HEK293 (cell line): ENCODE measurements around the gene RD3L.

Experiments
- CTCF ChIA-PET: fragments of 350-600 bp; formaldehyde crosslinking; extraction: SDS; loops from one replicate; lab custom pipeline; 2021; ENCODE audit warnings: antibody characterized with exemption; lab: Yijun Ruan, JAX
- POLR2A ChIA-PET: fragments of 300-600 bp; formaldehyde crosslinking; extraction: SDS; loops from one replicate; lab custom pipeline; 2020; ENCODE audit warnings: antibody characterized with exemption, inconsistent platforms; lab: Yijun Ruan, JAX
- H3K27ac ChIP-seq: fragments of 200-500 bp; sonication (Bioruptor generic); 2 replicates; pipeline ENCODE4 v1.5.1; 2014; ENCODE audit warnings: low read depth, low read length, control low read depth, inconsistent platforms; ENCODE audit errors: extremely low read depth
- H3K36me3 ChIP-seq, 2 experiments: fragments of 200-500 bp in 1 of 2; sonication (Bioruptor generic) in 1 of 2; 1 replicate in 1 of 2; 2 replicates in 1 of 2; pipeline ENCODE4 v1.5.1; 2014 to 2017; ENCODE audit warnings: inconsistent platforms in 2 of 2, low read length in 2 of 2; ENCODE audit not compliant: control insufficient read depth in 2 of 2, insufficient read depth in 1 of 2
- H3K4me1 ChIP-seq: fragments of 200-500 bp; sonication (Bioruptor generic); 2 replicates; pipeline ENCODE4 v1.5.1; 2014; ENCODE audit warnings: mild to moderate bottlenecking, low read length, inconsistent platforms; ENCODE audit not compliant: control insufficient read depth, insufficient read depth
- H3K4me3 ChIP-seq: 2 replicates; pipeline ENCODE4 v1.5.1; 2011; ENCODE audit warnings: low read depth, mild to moderate bottlenecking, control low read depth, low read length, moderate library complexity
- H3K9me3 ChIP-seq: fragments of 200-500 bp; sonication (Bioruptor generic); 2 replicates; pipeline ENCODE4 v1.5.1; 2014; ENCODE audit warnings: low read depth, low read length, inconsistent platforms; ENCODE audit not compliant: control insufficient read depth, insufficient read depth
- INSM2 ChIP-seq: fragments of 450-650 bp; formaldehyde crosslinking; IDR thresholded peaks from 2 replicates; pipeline ENCODE4 v1.5.1; 2016; ENCODE audit warnings: missing biosample characterization, missing genetic modification characterization
- RBAK ChIP-seq: fragments of 450-650 bp; formaldehyde crosslinking; IDR thresholded peaks from 2 replicates; pipeline ENCODE4 v1.5.1; 2016; ENCODE audit warnings: missing biosample characterization, missing genetic modification characterization
- TSHZ1 ChIP-seq: fragments of 450-650 bp; formaldehyde crosslinking; IDR thresholded peaks from 2 replicates; pipeline ENCODE4 v1.5.1; 2016; ENCODE audit warnings: missing biosample characterization, missing genetic modification characterization, borderline replicate concordance
- WT1 ChIP-seq: fragments of 450-650 bp; formaldehyde crosslinking; IDR thresholded peaks from 2 replicates; pipeline ENCODE4 v1.5.1; 2016; ENCODE audit warnings: missing biosample characterization, missing genetic modification characterization
- ZBTB17 ChIP-seq: fragments of 450-650 bp; formaldehyde crosslinking; IDR thresholded peaks from 2 replicates; pipeline ENCODE4 v1.5.1; 2016; ENCODE audit warnings: missing biosample characterization, missing genetic modification characterization
- ZFP69B ChIP-seq: fragments of 450-650 bp; formaldehyde crosslinking; IDR thresholded peaks from 2 replicates; pipeline ENCODE4 v1.5.1; 2016; ENCODE audit warnings: missing biosample characterization, missing genetic modification characterization
- ZNF140 ChIP-seq: fragments of 450-650 bp; formaldehyde crosslinking; IDR thresholded peaks from 2 replicates; pipeline ENCODE4 v1.5.1; 2016; ENCODE audit warnings: missing biosample characterization, missing genetic modification characterization
- ZNF169 ChIP-seq: fragments of 450-650 bp; formaldehyde crosslinking; IDR thresholded peaks from 2 replicates; pipeline ENCODE4 v1.5.1; 2016; ENCODE audit warnings: missing biosample characterization, missing genetic modification characterization
- ZNF18 ChIP-seq: fragments of 450-650 bp; formaldehyde crosslinking; IDR thresholded peaks from 2 replicates; pipeline ENCODE4 v1.5.1; 2016; ENCODE audit warnings: missing biosample characterization, missing genetic modification characterization
- ZNF248 ChIP-seq: fragments of 450-650 bp; formaldehyde crosslinking; IDR thresholded peaks from 2 replicates; pipeline ENCODE4 v1.5.1; 2017; ENCODE audit warnings: missing biosample characterization, missing genetic modification characterization
- ZNF354C ChIP-seq: fragments of 450-650 bp; formaldehyde crosslinking; IDR thresholded peaks from 2 replicates; pipeline ENCODE4 v1.5.1; 2016; ENCODE audit warnings: missing biosample characterization, missing genetic modification characterization, low read depth, borderline replicate concordance
- ZNF530 ChIP-seq: fragments of 450-650 bp; formaldehyde crosslinking; IDR thresholded peaks from 2 replicates; pipeline ENCODE4 v1.5.1; 2016; ENCODE audit warnings: low read depth, missing biosample characterization, missing genetic modification characterization
- ZNF560 ChIP-seq: fragments of 450-650 bp; formaldehyde crosslinking; IDR thresholded peaks from 2 replicates; pipeline ENCODE4 v1.5.1; 2017; ENCODE audit warnings: missing biosample characterization, missing genetic modification characterization, borderline replicate concordance
- ZNF571 ChIP-seq: fragments of 450-650 bp; formaldehyde crosslinking; IDR thresholded peaks from 2 replicates; pipeline ENCODE4 v1.5.0; 2017; ENCODE audit warnings: missing biosample characterization, missing genetic modification characterization
- ZNF596 ChIP-seq: fragments of 450-650 bp; IDR thresholded peaks from 2 replicates; pipeline ENCODE4 v1.5.0; 2018; ENCODE audit warnings: missing biosample characterization, mild to moderate bottlenecking, missing genetic modification characterization, moderate library complexity
- ZNF624 ChIP-seq: fragments of 450-650 bp; formaldehyde crosslinking; IDR thresholded peaks from 2 replicates; pipeline ENCODE4 v1.5.1; 2017; ENCODE audit warnings: missing biosample characterization, missing genetic modification characterization
- ZNF639 ChIP-seq: fragments of 450-650 bp; formaldehyde crosslinking; IDR thresholded peaks from 2 replicates; pipeline ENCODE4 v1.5.1; 2016; ENCODE audit warnings: missing biosample characterization, missing genetic modification characterization
- ZNF664 ChIP-seq: fragments of 450-650 bp; formaldehyde crosslinking; IDR thresholded peaks from 2 replicates; pipeline ENCODE4 v1.5.1; 2016; ENCODE audit warnings: missing biosample characterization, missing genetic modification characterization
- ZNF837 ChIP-seq: fragments of 450-650 bp; formaldehyde crosslinking; IDR thresholded peaks from 2 replicates; pipeline ENCODE4 v1.5.1; 2016; ENCODE audit warnings: missing biosample characterization, missing genetic modification characterization
- TF ChIP-seq, protein P1 (sequence below): fragments of 450-650 bp; formaldehyde crosslinking; IDR thresholded peaks from 2 replicates; pipeline ENCODE4 v1.5.1; 2016; ENCODE audit warnings: missing biosample characterization, missing genetic modification characterization

Gene RD3L

DNA sequence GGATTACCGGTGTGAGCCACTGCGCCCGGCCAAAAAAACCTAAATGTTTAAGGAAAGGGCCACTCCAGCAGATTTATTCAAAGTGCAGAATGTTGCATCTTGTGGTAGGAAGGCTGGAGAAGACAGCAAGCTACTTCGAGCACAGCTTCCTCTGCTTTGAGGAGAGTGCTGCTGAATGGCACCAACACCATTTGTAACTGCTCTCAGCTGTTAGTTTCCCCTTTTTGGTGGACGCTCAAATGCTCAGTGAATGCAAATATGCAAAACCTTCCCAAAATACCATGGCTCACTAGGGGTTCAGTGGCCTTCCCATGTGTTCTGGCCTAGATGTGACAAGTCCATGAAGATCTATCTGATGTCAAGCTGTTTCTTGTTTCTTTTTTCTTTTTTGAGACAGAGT is 17.0 kb downstream of the RD3L start:
- Histone ChIP-seq H3K27ac (no peak overlapping the region), H3K4me3 (no peak overlapping the region), H3K4me1 (peaks cover 2% of the 10 kb centered on the region; the same call in 1 of the 2 replicates), H3K9me3 (no peaks in the 10 kb centered on the region), H3K36me3 (no peaks in the 10 kb centered on the region)
- POLR2A ChIA-PET: no interaction called here
- CTCF ChIA-PET: interaction anchor here (0.6 to 2.2 kb wide), 3 partner anchors 15 to 611 kb away, joined by 3 to 10 read pairs (median 3); no protein-coding TSS in a partner anchor
- TF ChIP-seq INSM2 (tag by site-specific recombination): no peak
- no peak for TF ChIP-seq ZNF664 (tag by site-specific recombination)
- TF ChIP-seq ZNF140: no peak
- no peak for TF ChIP-seq RBAK (tag by site-specific recombination)
- TF ChIP-seq ZNF560: no peak
- no peak for TF ChIP-seq ZNF169
- no peak for TF ChIP-seq ZNF837 (tag by site-specific recombination)
- TF ChIP-seq ZNF639: no peak
- TF ChIP-seq ZNF571 (tag by site-specific recombination): no peak
- TF ChIP-seq, protein P1, sequence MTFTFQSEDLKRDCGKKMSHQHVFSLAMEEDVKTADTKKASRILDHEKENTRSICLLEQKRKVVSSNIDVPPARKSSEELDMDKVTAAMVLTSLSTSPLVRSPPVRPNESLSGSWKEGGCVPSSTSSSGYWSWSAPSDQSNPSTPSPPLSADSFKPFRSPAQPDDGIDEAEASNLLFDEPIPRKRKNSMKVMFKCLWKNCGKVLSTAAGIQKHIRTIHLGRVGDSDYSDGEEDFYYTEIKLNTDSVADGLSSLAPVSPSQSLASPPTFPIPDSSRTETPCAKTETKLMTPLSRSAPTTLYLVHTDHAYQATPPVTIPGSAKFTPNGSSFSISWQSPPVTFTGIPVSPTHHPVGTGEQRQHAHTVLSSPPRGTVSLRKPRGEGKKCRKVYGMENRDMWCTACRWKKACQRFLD (tag by site-specific recombination): no peak
- TF ChIP-seq ZNF530: no peak
- TF ChIP-seq ZBTB17: no peak
- no peak for TF ChIP-seq ZNF18 (tag by site-specific recombination)
- no peak for TF ChIP-seq WT1
- TF ChIP-seq TSHZ1 (tag by site-specific recombination): no peak
- TF ChIP-seq ZNF596 (tag by site-specific recombination): no peak
- no peak for TF ChIP-seq ZNF624 (tag by site-specific recombination)
- no peak for TF ChIP-seq ZFP69B
- TF ChIP-seq ZNF354C: no peak
- no peak for TF ChIP-seq ZNF248
